ENCODE data around the gene R3HDM4.
A peak's percentile ranks its signal among the peaks of the same experiment; 100 is the strongest.

R3HDM4 gene

DNA sequence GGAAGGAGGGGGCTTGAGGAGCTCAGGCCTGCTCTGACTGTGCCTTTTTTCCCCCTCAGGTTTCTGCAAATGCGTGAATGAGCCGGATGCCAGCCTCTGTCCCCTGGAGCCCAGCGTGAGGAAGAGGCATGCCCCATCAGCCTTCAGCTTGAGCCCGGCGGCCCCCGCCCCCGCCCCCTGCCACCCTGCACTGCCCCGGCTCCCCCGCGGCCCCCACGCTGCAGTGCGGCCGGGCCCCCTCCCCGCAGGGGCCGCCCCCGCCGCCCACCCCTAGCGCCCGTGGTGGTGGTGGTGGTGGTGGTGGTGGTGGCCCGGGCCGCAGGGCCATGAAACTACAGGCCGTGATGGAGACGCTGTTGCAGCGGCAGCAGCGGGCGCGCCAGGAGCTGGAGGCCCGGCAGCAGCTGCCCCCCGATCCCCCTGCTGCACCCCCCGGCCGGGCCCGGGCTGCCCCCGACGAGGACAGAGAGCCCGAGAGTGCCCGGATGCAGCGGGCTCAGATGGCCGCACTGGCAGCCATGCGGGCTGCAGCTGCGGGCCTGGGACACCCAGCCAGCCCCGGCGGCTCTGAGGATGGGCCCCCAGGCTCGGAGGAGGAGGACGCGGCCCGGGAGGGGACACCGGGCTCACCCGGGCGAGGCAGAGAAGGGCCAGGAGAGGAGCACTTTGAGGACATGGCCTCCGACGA is 16.3 kb upstream of the R3HDM4 start:
- DNase-seq = no peak

DNA sequence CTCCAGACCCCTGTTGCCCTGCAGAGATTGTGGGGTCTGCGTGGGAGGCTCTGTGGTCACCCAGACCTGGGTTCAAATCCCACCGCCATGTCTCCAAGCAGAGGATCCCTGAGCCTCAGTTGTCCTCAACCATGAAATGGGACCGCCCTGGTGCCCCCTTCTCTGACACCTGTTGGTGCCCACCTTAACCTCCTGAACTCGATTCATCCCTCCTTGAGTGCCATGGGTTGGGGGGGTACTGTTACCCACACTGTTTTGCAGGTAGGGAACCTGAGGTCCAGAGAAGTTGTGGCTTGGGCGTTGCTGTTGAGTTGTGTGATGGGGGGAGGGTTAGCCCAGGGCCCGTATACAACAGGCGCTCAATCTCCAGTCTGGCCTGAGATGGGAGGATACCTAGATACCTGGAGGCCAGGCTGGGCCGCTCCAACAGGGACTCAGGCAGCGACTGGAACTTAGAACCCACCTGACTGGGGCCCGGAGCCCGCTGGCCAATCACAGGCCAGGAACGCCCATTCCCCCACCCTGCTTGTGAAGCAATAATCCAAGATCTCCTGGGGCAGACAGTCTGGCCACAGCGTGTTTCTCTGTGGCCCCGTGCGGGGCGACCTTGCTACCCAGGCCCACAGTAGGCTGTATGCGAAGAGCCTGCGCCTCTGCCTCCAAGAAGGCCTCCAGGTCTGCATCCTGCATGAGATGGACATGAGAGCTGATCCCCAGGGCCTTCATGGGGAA is 15.6 kb upstream of the R3HDM4 start:
- no peak for DNase-seq

DNA sequence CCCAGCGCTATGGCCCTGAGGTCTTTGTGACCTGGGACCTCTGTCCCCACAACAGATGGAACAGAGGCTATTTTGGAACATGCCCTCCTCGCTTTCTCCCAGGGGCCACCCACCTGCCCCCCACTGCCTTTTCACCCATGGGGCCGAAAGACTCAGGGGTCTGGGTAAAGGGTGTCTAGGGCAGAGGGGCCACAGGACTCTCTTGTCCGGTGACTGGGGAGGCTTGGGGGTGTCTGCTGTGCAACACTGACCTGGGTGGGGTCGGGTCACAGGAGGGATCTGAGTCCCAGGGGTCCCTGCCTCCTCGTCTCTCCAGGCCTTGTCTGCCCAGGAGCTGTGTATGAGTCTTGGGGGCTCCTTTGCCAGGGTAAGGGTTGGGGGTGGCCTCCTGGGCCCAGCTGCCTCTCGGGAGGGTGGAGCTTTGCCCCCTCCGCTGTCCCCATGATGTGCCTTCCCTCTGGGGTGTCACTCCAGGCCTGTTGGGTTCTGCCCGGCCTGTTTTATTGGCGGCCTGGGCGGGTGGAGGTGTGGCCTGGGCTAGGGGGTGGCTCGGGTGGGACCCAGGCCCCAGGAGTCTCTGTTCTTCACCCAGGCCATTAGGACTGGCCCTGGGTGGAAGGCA is 14.9 kb upstream of the R3HDM4 start:
- no peak for DNase-seq

DNA sequence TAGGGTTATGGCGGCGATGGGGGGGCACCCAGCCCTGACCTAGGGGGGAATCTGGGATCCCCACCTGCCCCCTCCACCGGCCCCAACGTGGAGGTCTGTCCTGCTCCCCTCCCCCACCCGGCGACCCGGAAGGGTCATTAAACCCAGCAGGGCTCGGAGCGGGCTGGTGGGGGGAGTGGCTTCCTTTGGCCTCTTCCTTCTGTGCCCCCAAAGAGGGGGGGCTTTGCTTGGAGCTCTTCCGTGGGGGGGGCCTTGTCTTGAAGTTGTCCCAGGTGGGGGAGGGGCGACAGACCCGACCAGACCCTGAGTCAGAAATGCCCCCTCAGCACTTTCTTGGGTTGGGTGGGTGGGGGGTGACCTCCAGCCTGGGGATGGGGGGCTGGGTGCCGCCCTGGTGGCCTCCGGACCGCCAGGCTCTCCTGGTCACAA is 14.3 kb upstream of the R3HDM4 start:
- peak; percentile 0 for DNase-seq

DNA sequence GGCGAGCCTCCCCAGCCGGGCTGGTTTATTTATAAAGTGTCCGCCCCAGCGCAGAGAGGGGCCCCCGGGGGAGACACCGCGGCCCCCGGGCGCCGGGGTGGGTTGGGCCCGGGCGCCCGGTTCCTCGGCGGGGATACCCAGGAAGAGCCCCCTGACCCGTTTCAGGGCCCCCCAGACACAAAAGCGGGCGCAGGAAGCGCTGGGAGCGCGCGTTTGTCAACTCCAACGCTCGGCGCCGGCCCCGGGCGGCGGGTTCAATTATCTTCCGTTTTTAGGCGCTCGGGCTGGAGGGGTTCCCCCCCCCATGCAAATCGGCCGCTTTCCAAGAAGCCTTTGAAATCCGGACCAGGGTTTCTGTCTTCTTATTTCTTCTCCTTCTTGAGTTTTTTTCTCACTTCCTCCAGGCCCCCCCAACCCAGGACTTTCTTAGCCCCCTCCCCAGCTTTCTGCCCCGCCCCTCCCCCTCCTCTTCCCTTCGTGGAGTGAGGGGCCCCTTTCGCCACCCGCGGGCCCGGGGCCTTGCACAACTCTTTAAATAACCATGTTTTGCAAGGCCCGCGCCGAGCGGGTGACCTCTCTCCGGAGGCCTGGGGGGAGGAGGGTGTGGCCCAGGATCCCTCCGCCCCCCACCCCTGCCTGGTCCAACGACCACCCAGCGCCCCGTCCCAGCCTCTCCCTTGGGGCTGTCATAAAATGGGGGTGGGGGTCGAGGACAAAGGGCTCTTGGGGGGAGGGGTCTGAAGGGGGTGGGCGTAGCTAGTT is 13.8 kb upstream of the R3HDM4 start:
- DNase-seq = peak; percentile 58

DNA sequence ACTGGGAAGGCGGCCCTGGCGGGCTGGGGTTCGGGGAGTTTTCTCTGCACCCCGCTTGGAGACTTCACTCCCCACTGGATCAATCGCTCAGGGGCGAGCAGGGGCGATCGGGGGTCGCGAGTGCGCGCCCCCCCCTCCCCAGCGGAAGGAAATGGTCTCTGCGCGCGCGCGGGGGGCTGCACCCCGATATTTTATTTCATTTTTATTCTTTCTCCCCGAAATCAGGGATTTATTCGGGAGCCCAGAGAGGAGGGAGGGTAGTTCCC is 13.2 kb upstream of the R3HDM4 start:
- no peak for DNase-seq

DNA sequence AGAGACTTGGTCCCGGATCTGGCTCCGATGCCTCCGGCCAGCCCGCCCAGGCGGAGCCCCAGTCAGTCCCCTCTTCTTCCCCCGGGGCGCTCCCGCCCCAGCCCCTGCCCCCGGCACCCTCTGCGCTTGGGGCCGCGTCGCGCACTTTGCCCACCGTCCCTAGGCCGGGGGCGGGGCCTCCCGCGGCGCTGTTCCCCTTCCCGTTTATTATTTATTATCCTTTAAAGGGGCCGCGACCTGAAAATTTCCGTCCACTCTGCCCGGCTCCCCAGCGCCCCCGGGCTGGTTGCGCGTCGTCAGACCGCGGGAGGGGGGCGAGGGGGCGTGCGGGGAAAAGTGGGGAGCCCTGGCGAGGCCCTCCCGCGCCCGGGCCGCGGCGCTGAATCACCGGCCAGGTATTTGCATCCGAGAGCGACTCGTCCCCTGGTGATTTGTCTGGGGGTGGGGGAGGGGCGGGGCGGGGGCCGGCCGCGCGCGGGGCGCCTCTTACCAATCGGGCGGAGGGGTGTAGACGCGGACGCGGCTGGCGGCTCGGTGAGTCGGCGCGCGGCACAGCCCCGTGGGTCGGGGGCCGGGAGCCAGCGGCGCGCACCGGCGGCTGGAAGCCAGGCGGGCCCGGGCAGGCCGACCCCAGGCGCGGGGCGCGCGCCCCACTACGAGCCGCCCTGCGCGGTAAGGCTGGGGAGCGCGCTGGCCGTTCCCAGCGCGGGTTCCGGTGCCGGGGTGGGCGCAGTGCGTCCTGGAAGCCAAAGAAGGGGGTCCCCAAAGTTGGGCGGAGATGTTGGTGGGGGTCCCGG is 12.7 kb upstream of the R3HDM4 start, which contains the start of gene ARID3A:
Gene ARID3A (plus strand): TSS at position 510 of the 797 bp plus-strand sequence. CDS start 3,494 bp downstream, outside the sequence.
- DNase-seq = peak; percentile 84

DNA sequence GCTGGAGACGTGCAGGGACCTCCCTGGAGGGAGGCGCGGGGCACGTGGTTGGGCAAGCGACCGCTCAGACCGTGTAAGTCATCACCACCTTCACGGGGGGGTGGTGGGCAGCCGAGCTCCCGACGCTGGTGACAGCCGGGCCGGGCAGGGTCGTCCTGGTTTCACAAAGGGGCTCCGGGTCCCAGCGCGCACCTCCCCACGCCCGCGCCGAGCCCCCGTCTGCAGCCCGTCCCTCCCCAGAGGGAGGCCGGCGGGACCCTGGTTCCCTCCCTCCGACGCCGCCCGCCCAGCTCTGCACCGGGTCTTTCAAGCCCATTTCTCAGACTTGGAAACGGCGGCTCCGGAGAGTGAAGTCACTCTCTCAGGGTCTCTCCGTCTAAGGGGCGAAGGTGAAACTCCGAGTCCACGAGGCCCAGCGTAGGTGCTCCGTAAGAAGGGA is 12.1 kb upstream of the R3HDM4 start:
- DNase-seq = peak; percentile 73

DNA sequence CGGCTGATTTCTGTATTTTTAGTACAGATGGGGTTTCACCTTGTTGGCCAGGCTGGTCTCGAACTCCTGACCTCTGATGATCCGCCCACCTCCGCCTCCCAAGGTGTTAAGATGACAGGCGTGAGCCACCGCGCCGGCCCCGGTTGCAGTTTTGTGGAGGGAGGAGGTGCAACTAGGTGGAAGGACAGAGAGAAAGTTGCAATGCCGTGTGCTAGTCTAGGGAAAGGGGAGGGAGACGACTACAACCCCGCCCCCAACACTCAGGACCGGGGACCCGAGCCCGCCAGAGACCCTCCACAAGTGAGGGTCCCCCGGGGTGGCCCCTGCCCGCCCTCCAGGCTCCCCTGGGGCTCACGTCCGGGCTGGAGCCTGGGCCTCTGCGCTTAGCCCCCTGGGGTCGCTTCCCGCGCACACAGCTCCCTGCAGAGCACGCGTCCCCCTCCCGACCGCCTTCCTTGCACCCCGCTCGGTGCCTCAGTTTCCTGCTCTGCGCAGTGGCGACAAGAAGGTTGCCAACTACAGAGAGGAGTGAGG is 11.6 kb upstream of the R3HDM4 start:
- DNase-seq = no peak

DNA sequence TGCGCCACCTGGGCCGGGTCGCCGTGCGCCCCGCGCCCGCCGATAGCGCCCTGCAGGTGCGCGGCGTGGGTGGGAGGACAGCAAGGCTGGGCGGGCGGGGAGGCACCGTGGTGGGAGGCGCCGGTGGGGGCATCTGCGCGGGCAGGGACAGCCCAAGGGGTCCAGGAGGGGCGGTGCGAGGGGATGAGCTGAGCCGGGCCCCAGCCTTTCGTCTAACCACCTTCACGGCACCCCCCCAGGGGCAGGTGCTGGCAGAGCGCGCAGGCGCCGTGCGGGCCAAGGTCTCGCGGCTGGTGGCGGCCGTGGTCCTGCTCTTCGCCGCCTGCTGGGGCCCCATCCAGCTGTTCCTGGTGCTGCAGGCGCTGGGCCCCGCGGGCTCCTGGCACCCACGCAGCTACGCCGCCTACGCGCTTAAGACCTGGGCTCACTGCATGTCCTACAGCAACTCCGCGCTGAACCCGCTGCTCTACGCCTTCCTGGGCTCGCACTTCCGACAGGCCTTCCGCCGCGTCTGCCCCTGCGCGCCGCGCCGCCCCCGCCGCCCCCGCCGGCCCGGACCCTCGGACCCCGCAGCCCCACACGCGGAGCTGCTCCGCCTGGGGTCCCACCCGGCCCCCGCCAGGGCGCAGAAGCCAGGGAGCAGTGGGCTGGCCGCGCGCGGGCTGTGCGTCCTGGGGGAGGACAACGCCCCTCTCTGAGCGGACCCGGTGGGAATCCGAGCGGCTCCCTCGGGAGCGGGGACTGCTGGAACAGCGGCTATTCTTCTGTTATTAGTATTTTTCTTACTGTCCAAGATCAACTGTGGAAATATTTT is 7.2 kb upstream of the R3HDM4 start:
- DNase-seq = peak; percentile 82

DNA sequence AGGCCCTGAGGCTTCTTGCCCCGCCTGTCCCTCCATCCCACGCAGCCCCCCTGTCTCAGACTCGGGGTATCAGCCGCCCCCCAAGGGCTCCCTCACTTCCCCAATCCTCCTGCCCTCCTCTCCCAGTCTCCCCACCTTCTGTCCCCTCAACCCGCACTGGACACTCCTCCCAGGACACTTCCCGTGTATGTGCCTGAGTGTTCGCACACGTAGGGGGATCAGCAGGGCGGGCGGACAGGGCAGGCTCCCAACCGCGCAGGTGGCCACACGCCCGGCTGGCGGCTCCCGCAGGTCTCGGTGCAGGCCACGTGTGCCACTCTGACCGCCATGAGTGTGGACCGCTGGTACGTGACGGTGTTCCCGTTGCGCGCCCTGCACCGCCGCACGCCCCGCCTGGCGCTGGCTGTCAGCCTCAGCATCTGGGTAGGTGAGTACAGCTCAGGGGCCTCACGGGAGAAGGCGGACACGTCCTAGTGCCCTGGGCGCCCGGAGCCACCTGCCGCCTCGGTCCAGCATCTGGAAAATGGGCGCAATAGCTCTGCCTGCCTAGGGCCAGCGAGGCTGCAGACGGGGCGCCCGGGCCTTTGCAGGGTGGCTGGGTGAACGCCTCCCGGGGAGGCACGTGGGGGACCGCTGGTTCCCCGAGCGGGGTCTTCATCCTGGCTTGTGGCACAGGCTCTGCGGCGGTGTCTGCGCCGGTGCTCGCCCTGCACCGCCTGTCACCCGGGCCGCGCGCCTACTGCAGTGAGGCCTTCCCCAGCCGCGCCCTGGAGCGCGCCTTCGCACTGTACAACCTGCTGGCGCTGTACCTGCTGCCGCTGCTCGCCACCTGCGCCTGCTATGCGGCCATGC is 6.4 kb upstream of the R3HDM4 start:
- peak; percentile 63 for DNase-seq

DNA sequence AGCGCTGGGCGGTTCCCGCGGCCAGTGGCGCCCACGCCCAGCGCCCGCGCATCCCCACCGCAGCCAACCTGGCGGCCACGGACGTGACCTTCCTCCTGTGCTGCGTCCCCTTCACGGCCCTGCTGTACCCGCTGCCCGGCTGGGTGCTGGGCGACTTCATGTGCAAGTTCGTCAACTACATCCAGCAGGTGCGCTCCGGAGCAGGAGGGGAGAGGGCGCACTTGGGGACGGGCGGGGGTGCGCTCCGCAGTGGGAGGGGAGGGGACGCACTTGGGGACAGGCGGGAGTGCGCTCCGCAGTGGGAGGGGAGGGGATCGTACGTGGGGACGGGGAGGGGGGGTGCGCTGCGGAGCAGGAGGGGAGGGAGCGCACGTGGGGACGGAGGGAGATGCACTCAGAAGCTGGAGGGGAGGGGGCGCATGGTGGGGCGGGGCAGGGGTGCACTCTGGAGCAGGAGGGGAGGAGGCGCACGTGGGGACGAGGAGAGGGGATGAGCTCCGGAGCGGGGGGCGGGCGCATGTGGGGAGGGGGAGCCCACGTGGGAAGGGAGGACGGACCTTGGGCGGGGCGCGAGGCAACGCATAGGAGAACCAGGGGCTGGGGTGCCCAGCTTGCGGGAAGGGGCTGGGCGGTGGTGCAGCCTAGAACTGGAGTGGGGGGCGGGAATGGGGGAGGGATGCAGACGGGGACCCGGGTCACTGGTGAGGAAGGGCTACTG is 5.6 kb upstream of the R3HDM4 start:
- DNase-seq = peak; percentile 77

DNA sequence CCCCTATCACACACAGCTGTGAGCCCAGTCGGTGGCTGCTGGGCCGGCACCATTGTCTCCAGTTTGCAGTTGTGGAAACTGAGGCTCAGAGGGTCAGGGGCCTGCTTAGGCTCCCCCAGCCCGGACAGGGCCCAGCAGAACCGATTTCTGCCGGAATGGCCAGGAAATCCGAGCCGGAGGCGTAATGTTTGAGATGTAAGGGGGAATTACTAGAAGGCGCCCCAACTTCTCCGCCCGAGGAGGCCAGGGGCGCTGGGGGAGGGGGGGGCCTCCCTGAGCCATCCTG is 5.1 kb upstream of the R3HDM4 start:
- no peak for DNase-seq

DNA sequence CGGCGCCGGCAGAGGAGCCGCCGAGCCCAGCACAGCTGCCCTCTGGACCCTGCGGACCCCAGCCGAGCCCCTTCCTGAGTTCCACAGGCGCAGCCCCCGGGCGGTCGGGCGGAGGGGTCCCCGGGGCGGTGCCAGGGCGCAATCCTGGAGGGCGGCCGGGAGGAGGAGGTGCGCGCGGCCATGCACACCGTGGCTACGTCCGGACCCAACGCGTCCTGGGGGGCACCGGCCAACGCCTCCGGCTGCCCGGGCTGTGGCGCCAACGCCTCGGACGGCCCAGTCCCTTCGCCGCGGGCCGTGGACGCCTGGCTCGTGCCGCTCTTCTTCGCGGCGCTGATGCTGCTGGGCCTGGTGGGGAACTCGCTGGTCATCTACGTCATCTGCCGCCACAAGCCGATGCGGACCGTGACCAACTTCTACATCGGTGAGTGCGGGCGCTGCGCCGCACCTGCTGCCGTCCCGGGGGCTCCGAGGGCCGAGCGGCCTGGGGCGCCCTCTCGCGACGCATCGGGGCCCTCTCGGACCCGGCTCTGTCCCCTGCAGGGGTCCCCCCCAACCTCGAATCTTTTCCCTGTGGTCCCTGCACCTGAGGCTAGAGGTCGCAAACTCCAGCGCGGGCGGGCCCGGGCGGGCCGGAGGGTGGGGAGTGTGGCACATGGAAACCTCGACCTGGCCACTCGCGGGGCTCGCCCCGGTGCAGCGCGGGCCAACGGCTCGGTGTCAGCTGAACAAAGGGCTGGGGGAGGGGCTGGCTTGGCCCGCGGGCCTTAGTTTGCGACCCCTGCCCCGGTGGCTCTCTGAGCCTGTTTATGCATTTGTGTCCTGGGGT is 4.5 kb upstream of the R3HDM4 start, which contains the start of gene KISS1R:
Gene KISS1R (plus strand): TSS at position 11 of the 829 bp plus-strand sequence. CDS start 170 bp downstream, at position 181.
- DNase-seq = peak; percentile 74

DNA sequence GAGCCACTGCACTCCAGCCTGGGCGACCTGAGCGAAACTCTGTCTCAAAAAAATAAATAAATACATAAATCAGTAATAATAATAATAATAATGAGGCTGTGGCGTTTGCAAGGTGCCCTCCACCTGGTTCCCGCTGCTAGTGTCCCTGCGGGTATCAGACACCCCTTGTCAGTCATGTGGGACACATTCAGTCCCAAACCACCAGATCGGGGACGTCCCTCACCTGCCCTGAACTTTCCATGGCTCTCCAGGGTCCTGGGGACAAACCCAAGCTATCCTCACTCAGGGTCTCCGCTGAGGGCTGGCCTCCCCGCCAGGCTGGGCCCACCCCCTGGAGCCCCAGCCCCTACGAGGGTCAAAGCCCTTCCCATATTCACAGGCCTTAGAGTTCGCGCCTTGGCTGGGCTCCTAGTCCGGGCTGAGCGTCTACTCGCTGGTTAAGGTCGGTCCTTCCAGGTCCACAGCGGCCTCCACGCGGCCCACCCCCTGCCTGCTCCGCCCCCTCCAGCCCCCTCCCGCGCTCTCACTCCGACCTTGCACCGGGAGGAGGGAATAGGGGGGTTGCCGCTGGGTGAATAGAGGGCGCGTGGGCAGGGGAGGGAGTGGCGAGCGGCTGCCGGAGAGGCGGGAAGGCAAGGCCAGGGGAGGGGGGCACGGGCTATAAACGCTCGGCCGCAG is 3.8 kb upstream of the R3HDM4 start:
- peak; percentile 49 for DNase-seq

DNA sequence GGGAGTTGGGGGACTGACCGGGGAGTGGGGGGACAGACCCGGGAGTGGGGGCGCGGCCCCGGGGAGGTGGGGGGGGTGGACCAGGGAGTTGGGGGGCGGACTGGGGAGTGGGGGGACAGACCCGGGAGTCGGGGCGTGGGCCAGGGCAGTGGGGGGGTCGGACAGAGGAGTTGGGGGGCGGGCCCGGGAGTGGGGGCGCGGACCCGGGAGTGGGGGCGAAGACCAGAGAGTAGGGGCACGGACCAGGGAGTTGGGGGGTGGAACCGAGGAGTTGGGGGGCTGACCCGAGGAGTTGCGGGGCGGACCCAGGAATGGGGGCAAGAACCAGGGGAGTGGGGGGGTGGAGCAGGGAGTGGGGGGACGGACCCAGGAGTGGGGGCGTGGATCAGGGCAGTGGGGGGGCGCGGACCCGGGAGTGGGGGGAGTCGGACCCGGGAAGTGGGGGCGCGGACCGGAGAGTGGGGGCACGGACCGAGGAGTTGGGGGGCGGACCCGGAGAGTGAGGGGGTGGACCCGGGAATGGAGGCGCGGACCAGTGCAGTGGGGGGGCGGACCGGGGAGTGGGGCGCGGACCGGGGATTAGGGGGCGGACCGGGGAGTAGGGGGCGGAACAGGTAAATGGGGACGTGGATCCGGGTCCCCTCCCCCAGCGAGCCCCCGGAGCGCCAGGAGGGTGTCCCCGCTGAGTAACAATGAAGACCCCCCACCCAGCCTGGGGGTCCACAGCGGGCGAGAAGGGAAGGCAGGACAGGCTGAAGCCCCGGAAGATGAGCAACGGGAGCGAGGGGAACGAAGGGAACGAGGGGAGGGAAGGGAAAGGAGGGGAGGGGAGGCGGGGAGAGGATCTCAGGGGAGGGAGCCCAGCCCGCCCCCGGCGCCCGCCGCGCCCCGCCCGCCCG is 589 bp downstream of the R3HDM4 start:
- DNase-seq = peak; percentile 73
